ENCODE results near the gene ARHGEF28.

ARHGEF28 gene

DNA sequence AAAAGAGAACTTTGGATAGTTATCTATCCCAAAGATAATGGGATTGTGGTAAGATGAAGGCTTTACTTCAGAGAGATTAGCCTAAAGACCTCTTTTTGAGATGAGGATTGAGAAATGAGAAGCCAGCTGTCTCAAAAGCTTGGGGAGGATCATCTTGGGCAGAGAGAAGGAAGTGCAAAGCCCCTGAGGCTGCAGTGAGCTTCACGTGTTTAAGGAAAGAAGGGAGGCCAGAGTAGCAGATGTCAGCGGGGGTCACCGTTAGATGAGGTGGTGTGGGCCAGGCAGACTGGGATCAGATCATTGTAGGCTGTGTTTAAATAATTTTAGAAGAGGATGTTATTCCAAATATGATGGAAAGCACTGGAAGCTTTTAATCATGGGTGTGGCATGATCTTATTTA, 270.1 kb downstream of the ARHGEF28 start:
- DNase-seq (ENCODE audit: low read depth in 1 of 2, low spot score in 1 of 2): no peak
- no peak for TF ChIP-seq JUND (IDR thresholded peaks at IDR 0.05; ENCODE audit: low read depth)
- in situ Hi-C loops (cut with HindIII; ENCODE audit: low pct_unique_long_range_greater_than_20kb, low sequenced_read_pairs): no loop called here

DNA sequence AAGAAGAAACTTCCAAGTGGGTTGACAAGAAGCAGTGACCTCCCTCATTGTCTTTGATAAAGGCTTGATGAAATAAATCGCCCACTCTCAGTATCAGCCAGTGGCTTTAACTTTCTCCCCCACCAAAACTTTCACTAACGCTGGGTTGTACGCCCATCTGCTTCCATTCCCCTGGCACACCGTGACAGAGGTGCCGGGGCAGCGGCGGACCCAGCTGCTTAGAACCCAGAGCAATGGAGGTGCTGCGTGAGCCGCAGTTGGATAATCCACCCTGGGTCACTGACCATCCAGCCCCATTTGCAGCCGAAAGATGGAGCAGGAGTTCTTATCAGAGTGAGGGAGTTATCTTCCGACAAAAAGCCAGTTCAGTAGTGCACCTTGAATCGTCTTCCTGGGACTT, 270.7 kb downstream of the ARHGEF28 start:
- in situ Hi-C loops (cut with HindIII; ENCODE audit: low pct_unique_long_range_greater_than_20kb, low sequenced_read_pairs): no loop called here
- TF ChIP-seq JUND (IDR thresholded peaks at IDR 0.05; ENCODE audit: low read depth): no peak
- no peak for DNase-seq (ENCODE audit: low read depth in 1 of 2, low spot score in 1 of 2)

DNA sequence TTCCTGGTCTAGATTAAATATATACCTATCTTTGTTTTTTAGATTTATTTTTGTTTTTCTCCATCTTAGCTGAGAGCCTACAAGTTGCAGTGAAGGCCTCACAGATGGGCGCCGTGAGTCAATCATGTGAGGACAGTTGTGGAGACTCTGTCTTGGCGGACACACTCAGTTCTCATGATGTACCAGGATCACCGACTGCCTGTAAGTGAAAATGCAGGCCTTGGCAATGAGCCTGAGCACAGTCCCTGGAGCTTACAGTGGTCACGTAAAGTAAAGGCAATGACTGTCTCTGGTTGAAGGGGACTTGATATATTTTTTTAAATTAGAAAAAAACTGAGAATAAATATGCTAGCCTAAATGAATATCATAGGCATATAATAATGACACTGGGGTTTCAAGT, 271.9 kb downstream of the ARHGEF28 start:
- DNase-seq (ENCODE audit: low read depth in 1 of 2, low spot score in 1 of 2): no peak
- in situ Hi-C loops (cut with HindIII; ENCODE audit: low pct_unique_long_range_greater_than_20kb, low sequenced_read_pairs): no loop called here
- no peak for TF ChIP-seq JUND (IDR thresholded peaks at IDR 0.05; ENCODE audit: low read depth)

DNA sequence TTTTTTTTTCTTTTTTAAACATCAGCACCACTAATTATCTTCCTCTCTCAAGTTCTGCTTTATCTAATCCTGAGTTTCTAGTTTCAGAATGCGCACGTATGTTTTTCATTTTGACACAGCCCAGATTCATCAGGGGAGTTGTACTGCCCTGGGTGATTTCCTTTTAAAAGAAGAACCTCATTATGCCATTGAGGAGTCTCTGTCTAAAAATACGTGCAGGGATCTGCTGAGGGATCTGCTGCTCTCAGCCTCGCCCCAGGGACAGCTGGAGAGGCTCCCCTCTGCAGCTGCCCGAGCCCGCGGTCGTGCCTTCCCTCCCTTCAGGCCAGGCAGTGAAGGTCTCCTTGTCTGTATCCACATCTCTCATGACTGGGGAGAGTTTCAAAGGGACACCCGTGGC, 273.1 kb downstream of the ARHGEF28 start:
- in situ Hi-C loops (cut with HindIII; ENCODE audit: low pct_unique_long_range_greater_than_20kb, low sequenced_read_pairs): no loop called here
- no peak for DNase-seq (ENCODE audit: low read depth in 1 of 2, low spot score in 1 of 2)
- no peak for TF ChIP-seq JUND (IDR thresholded peaks at IDR 0.05; ENCODE audit: low read depth)

DNA sequence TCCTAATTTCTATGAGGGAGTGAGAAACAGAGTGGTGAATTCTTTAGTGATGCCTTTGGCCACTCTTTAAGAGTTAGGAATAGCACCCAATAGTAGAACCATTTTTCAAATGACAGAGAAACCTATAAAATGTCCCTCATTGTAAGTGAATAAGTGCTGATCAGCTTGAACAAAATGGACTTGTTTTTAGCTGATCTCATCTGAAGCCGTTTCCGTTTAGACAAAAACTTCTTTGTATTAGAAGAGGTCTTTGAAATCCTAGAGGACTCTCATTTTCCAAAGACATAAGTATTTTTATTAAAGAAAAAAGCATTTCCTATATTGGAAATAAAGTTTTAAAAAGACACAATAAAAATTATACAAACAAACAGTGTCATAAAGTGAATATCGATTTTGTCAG, 273.9 kb downstream of the ARHGEF28 start:
- in situ Hi-C loops (cut with HindIII; ENCODE audit: low pct_unique_long_range_greater_than_20kb, low sequenced_read_pairs): no loop called here
- no peak for TF ChIP-seq JUND (IDR thresholded peaks at IDR 0.05; ENCODE audit: low read depth)
- DNase-seq (ENCODE audit: low read depth in 1 of 2, low spot score in 1 of 2): no peak

DNA sequence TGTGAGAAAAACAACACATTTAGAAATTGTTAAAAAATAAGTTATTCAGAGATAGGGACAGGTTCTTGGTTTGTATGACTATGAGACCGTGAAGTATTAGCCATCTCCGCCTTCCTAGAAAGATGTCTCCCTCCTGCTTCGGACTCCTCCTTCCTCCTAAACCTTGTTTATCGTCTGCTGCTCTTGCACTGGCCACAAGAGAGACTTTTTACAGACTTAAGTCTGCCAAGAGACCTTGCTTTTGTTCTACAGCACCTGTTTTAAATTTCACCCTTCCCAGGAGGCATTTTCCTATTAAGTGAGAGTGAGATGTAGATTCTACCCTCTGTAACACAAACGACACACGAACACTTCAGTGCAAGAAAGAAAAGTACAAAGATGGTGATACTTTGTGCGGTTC, 274.6 kb downstream of the ARHGEF28 start:
- in situ Hi-C loops (cut with HindIII; ENCODE audit: low pct_unique_long_range_greater_than_20kb, low sequenced_read_pairs): no loop called here
- DNase-seq (ENCODE audit: low read depth in 1 of 2, low spot score in 1 of 2): no peak
- no peak for TF ChIP-seq JUND (IDR thresholded peaks at IDR 0.05; ENCODE audit: low read depth)

DNA sequence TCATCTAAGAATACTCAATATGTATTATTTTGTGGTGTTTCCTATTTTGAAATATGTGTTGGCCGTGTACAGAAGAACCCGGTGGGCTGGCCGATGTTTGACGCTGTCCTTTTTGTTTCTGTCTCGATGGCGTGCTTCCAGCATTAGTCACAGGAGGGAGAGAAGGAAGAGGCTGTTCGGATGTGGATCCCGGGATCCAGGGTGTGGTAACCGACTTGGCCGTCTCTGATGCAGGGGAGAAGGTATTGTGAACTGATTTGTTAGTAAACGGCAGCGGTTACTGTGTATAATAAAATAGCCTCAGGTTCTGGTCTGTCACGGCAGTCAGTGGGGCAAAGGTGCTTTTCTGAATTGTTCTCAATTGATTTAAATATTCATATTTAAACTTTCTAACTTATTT, 275.0 kb downstream of the ARHGEF28 start:
- DNase-seq (ENCODE audit: low read depth in 1 of 2, low spot score in 1 of 2): no peak
- in situ Hi-C loops (cut with HindIII; ENCODE audit: low pct_unique_long_range_greater_than_20kb, low sequenced_read_pairs): no loop called here
- no peak for TF ChIP-seq JUND (IDR thresholded peaks at IDR 0.05; ENCODE audit: low read depth)

DNA sequence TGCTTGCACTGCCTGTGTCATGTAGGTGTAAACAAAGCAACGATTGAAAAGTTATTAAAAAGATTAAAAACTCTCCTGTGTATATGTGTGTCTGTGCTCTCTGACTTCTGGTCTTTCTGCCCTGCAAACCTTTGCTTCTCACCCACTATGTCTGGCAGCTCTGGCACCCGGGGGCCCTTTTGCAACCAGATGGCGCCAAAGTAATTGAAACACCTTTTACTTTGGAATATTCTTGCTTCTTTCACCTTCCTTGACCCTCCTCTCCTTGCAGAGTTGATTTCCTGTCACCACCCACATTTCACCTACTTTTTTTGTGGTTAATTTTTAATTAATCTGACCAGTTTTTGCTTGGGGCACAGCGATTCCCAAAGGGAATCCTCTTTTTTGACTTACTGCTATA, 275.5 kb downstream of the ARHGEF28 start:
- in situ Hi-C loops (cut with HindIII; ENCODE audit: low pct_unique_long_range_greater_than_20kb, low sequenced_read_pairs): no loop called here
- DNase-seq (ENCODE audit: low read depth in 1 of 2, low spot score in 1 of 2): peak in 1 of 2 experiments; percentile 35
- no peak for TF ChIP-seq JUND (IDR thresholded peaks at IDR 0.05; ENCODE audit: low read depth)

DNA sequence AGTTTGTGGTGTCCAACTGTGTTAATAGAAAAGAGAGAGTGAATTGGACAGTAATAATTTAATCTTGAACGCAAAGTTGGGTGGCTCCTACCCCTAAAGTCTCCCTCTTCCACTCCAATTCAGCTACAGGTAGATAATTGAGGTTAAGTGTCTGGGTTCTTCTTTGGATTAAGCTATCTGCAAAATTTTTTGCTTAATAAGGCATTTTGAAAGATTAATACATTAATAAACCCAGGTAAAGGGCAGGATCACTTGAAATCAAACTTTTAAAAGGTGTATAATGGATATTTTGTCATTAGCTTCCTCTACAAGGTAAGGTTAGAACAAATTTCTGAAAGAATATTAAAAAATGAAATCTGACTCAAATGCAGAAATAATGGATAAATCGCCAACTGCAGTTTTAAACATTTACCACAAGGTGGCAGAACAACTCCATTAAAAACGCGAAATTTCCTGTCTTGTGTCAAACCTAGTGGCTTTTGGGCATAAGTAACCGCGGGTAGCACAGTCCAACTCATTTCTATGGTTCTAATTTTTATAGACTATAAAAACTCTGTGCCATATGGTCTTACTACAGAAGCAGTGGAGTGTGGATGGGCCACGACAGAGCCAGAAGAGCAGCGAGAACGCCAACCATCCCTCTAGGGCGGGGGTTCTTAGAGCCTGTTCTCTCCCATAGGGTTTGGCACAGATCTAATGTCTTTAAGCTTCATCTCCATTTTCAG, 276.5 kb downstream of the ARHGEF28 start:
- in situ Hi-C loops (cut with HindIII; ENCODE audit: low pct_unique_long_range_greater_than_20kb, low sequenced_read_pairs): no loop called here
- TF ChIP-seq JUND (IDR thresholded peaks at IDR 0.05; ENCODE audit: low read depth): no peak
- peak; percentile 39 to 79 for DNase-seq (ENCODE audit: low read depth in 1 of 2, low spot score in 1 of 2)

DNA sequence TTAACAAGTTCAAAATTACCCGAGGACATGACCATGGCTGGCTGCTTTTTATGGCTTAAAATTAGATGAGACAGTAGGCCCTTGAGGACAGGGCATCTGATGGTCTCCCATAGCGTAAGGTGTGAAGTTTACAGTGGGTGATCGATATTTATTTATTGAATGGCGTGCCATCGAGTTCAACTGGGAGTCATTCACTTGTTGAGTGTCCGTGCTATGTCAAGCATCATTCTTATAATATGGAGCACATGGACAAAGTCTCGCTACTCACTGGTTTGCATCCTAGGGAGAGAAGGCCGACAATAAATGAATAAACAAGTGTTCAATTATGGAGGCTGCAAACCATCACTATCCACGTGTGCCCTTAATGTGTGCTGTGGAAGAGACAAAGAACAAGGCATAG, 277.2 kb downstream of the ARHGEF28 start:
- no peak for DNase-seq (ENCODE audit: low read depth in 1 of 2, low spot score in 1 of 2)
- no peak for TF ChIP-seq JUND (IDR thresholded peaks at IDR 0.05; ENCODE audit: low read depth)
- in situ Hi-C loops (cut with HindIII; ENCODE audit: low pct_unique_long_range_greater_than_20kb, low sequenced_read_pairs): no loop called here

DNA sequence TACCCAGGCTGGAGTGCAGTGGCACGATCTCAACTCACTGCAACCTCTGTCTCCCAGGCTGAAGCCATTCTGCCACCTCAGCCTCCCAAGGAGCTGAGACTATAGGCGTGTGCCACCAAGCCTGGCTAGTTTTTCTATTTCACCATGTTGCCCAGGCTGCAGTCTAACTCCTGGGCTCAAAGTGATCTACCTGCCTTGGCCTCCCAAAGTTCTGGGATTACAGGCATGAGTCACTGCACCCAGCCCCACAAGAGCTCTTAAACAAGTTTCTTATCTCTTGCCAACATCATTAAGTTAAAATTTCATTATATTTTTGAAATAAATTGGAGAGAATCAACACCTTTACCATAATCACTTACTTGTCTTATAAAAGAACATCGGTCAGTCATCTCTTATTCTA, 280.3 kb downstream of the ARHGEF28 start:
- no peak for TF ChIP-seq JUND (IDR thresholded peaks at IDR 0.05; ENCODE audit: low read depth)
- in situ Hi-C loops (cut with HindIII; ENCODE audit: low pct_unique_long_range_greater_than_20kb, low sequenced_read_pairs): no loop called here
- DNase-seq (ENCODE audit: low read depth in 1 of 2, low spot score in 1 of 2): no peak

DNA sequence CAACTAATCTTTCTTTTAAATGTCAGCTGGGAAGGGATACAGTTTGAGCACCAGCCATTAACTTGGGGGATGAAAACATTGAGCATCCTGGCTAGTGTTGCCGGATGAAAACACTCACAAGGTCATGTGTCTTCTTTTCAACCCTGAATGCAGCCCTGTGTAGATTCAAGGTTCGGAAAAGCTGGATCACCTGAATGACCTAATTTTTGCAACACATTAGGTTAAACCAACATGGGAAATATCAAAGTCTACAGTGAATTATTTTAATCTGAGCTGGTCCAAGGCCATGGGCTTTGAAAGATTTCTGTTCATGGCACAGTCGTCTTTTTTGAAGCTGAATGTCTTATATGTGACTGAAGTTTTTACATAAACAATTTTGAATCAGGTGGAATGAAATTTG, 281.2 kb downstream of the ARHGEF28 start:
- in situ Hi-C loops (cut with HindIII; ENCODE audit: low pct_unique_long_range_greater_than_20kb, low sequenced_read_pairs): no loop called here
- DNase-seq (ENCODE audit: low read depth in 1 of 2, low spot score in 1 of 2): no peak
- TF ChIP-seq JUND (IDR thresholded peaks at IDR 0.05; ENCODE audit: low read depth): no peak

DNA sequence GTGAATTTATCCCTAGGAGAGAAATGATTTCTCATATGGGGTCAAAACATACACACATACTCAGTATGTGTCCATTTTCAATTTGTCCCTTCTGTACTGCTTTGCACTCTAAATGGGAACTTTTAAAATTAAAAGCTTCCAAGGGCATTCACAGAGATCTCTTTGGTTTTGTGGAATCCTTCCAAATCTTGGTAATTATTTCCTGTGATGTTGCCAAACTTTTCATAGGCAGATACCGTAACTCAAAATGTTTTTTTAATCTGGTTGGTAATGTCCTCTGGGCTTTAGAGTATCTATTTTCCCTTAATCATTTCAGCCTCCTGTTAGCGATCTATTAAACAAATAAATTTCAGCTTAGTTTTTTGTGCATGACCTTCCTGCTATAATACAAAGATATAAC, 282.4 kb downstream of the ARHGEF28 start:
- in situ Hi-C loops (cut with HindIII; ENCODE audit: low pct_unique_long_range_greater_than_20kb, low sequenced_read_pairs): no loop called here
- DNase-seq (ENCODE audit: low read depth in 1 of 2, low spot score in 1 of 2): no peak
- TF ChIP-seq JUND (IDR thresholded peaks at IDR 0.05; ENCODE audit: low read depth): no peak

DNA sequence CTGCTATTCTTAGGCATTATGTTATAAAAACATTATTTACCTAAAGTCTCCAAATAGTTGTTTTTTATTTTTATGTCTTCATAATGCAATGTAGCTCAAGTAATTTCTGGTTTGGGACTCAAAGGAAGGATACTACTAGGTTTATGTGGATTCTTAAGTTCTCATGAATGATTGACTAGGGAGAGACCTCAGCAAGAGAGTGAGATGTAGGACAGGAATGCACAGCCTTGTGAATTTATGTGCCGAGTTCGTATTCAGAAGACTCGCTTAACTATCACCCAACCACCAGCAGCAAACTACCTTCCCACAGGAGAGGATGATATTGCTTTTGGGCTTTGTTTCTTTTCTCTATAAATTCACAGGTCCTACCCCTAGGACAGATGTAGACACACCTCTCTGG, 282.9 kb downstream of the ARHGEF28 start:
- no peak for TF ChIP-seq JUND (IDR thresholded peaks at IDR 0.05; ENCODE audit: low read depth)
- in situ Hi-C loops (cut with HindIII; ENCODE audit: low pct_unique_long_range_greater_than_20kb, low sequenced_read_pairs): no loop called here
- DNase-seq (ENCODE audit: low read depth in 1 of 2, low spot score in 1 of 2): no peak
